HepG2 (cell line): ENCODE data around the gene GPHN. TPM values are rescaled to one million over a fixed set of nuclear protein-coding genes. Genes with fewer than 3 reads are reported as not detected.

Experiments used
- ATAC-seq: fragments of 200-7000 bp; cut with Tn5 transposase; 3 replicates; pipeline ENCODE4 v1.9.1; 2020; ENCODE audit warnings: mild to moderate bottlenecking, moderate library complexity
- BruUV-seq: library from RNA; stranded (reverse); fragments of 400-500 nt; replicated peaks from 2 replicates; lab custom pipeline; 2021; lab: Mats Ljungman, UMichigan
- CTCF ChIA-PET: fragments of 300-600 bp; formaldehyde crosslinking; extraction: SDS; loops from one replicate; lab custom pipeline; 2021; ENCODE audit warnings: low total read pairs, inconsistent platforms, low intra/inter-chr PET ratio; lab: Yijun Ruan, JAX
- POLR2A ChIA-PET: fragments of 350-600 bp; sonication (Branson Sonifier 250); formaldehyde crosslinking; loops from one replicate; lab custom pipeline; 2020; ENCODE audit warnings: antibody characterized with exemption, inconsistent platforms; lab: Yijun Ruan, JAX
- DNase-seq: peaks from one replicate; pipeline ENCODE4 v3.0.0-alpha.2; 2015; ENCODE audit warnings: low spot score
- FAIRE-seq: peaks from 3 replicates; lab custom pipeline; 2011; peaks lifted over from hg19 to GRCh38; lab: Jason Lieb, UNC
- H2AFZ ChIP-seq: one replicate; pipeline ENCODE4 v1.6.1; 2011; ENCODE audit warnings: low read length, inconsistent platforms
- H3K27ac ChIP-seq: fragments of 300-600 bp; 3 replicates; pipeline ENCODE4 v1.8.0; 2011; ENCODE audit warnings: mixed run types, mild to moderate bottlenecking, mixed read lengths, low read length, inconsistent platforms; ENCODE audit not compliant: insufficient read depth; ENCODE audit errors: extremely low read length
- H3K27me3 ChIP-seq, 2 experiments: fragments of 200-600 bp in 1 of 2; 2 replicates in 1 of 2; 3 replicates in 1 of 2; pipeline versions ENCODE4 v1.6.0 to v1.8.0; 2011; ENCODE audit warnings: low read length in 2 of 2, mild to moderate bottlenecking in 2 of 2, moderate library complexity in 2 of 2, inconsistent platforms in 1 of 2; ENCODE audit not compliant: insufficient read depth in 2 of 2, control insufficient read depth in 1 of 2
- H3K36me3 ChIP-seq, 2 experiments: fragments of 200-600 bp in 1 of 2; replicated peaks in 1 of 2; 2 replicates in 1 of 2; 3 replicates in 1 of 2; pipeline versions ENCODE4 v1.5.1 to v1.8.0; 2011; ENCODE audit warnings: low read length in 2 of 2, inconsistent platforms in 1 of 2; ENCODE audit not compliant: insufficient read depth in 2 of 2, control insufficient read depth in 1 of 2
- H3K4me1 ChIP-seq: 2 replicates; pipeline ENCODE4 v1.5.1; 2012; ENCODE audit warnings: low read length, inconsistent platforms; ENCODE audit not compliant: insufficient read depth
- H3K4me2 ChIP-seq: 2 replicates; pipeline ENCODE4 v1.6.0; 2011; ENCODE audit warnings: low read depth, low read length, inconsistent platforms
- H3K4me3 ChIP-seq, 3 experiments: fragments of 200-600 bp in 1 of 3; sonication (generic), shearing (Covaris generic) in 1 of 3; replicated peaks in 1 of 3; 2 replicates each; pipeline ENCODE4 v1.5.1; 2011 to 2016; ENCODE audit warnings: low read length in 3 of 3, inconsistent platforms in 2 of 3, low read depth in 2 of 3, mild to moderate bottlenecking in 2 of 3, control low read depth in 1 of 3, mixed read lengths in 1 of 3; ENCODE audit not compliant: insufficient read depth in 1 of 3
- H3K79me2 ChIP-seq: one replicate; pipeline ENCODE4 v1.6.1; 2011; ENCODE audit warnings: low read length, inconsistent platforms; ENCODE audit not compliant: insufficient read depth
- H3K9ac ChIP-seq: 2 replicates; pipeline ENCODE4 v1.6.0; 2011; ENCODE audit warnings: mild to moderate bottlenecking, low read depth, low read length, inconsistent platforms; ENCODE audit not compliant: insufficient read depth
- H3K9me3 ChIP-seq: 2 replicates; pipeline ENCODE4 v1.5.1; 2012; ENCODE audit warnings: mild to moderate bottlenecking, low read length
- H4K20me1 ChIP-seq: 2 replicates; pipeline ENCODE4 v1.6.0; 2011; ENCODE audit warnings: inconsistent platforms, mild to moderate bottlenecking, low read length, moderate library complexity; ENCODE audit not compliant: insufficient read depth
- ETS1 ChIP-seq: sonication (generic); formaldehyde crosslinking; IDR thresholded peaks from 2 replicates; pipeline ENCODE4 v1.4.0; 2020; ENCODE audit warnings: missing genetic modification reagents
- GATAD1 ChIP-seq: IDR thresholded peaks from 2 replicates; pipeline ENCODE4 v1.6.1; 2016; ENCODE audit warnings: missing genetic modification reagents, missing compliant biosample characterization
- KDM6A ChIP-seq: IDR thresholded peaks from 2 replicates; pipeline ENCODE4 v1.6.1; 2016; ENCODE audit warnings: low read depth
- KLF6 ChIP-seq: IDR thresholded peaks from 2 replicates; pipeline ENCODE4 v1.8.0; 2016; ENCODE audit warnings: missing biosample characterization, missing genetic modification reagents
- MLX ChIP-seq: IDR thresholded peaks from 2 replicates; pipeline ENCODE4 v1.6.1; 2016
- MXI1 ChIP-seq: IDR thresholded peaks from 3 replicates; pipeline ENCODE4 v1.6.1; 2012; ENCODE audit warnings: low read depth, low read length, inconsistent platforms, borderline replicate concordance
- NFYB ChIP-seq: sonication (generic); formaldehyde crosslinking; IDR thresholded peaks from 2 replicates; pipeline ENCODE4 v1.4.0; 2020; ENCODE audit warnings: missing genetic modification reagents
- PAWR ChIP-seq: sonication (generic); formaldehyde crosslinking; IDR thresholded peaks from 2 replicates; pipeline ENCODE4 v1.4.0; 2020; ENCODE audit warnings: missing genetic modification reagents, mild to moderate bottlenecking, borderline replicate concordance
- REPIN1 ChIP-seq: sonication (generic); formaldehyde crosslinking; IDR thresholded peaks from 2 replicates; pipeline ENCODE4 v1.8.0; 2022; ENCODE audit warnings: missing genetic modification reagents, low read depth, mild to moderate bottlenecking, borderline replicate concordance
- SMC3 ChIP-seq: IDR thresholded peaks from 2 replicates; pipeline ENCODE4 v1.6.1; 2011; ENCODE audit warnings: low read length, improper control_type of control experiment
- TCF12 ChIP-seq, 2 experiments: fragments of 450-650 bp in 1 of 2; sonication (generic) in 1 of 2; formaldehyde crosslinking in 1 of 2; IDR thresholded peaks; 2 replicates each; pipeline versions ENCODE4 v1.6.1 to v1.8.0; 2017 to 2022; ENCODE audit warnings: antibody characterized with exemption in 1 of 2, mild to moderate bottlenecking in 1 of 2, missing genetic modification reagents in 1 of 2, moderate library complexity in 1 of 2
- TSC22D2 ChIP-seq: sonication (generic); formaldehyde crosslinking; IDR thresholded peaks from 2 replicates; pipeline ENCODE4 v1.5.1; 2020; ENCODE audit warnings: missing genetic modification reagents, mild to moderate bottlenecking, borderline replicate concordance
- XRCC5 ChIP-seq: fragments of 200-400 bp; formaldehyde crosslinking; optimal IDR thresholded peaks from 2 replicates; pipeline ENCODE3; 2017; ENCODE audit warnings: mild to moderate bottlenecking, low read length
- ZBTB20 ChIP-seq: sonication (generic); formaldehyde crosslinking; IDR thresholded peaks from 2 replicates; pipeline ENCODE4 v1.8.1; 2023; ENCODE audit warnings: missing genetic modification reagents, low read depth, mild to moderate bottlenecking, borderline replicate concordance
- ZNF274 ChIP-seq: sonication (generic); formaldehyde crosslinking; IDR thresholded peaks from 2 replicates; pipeline ENCODE4 v1.5.1; 2020; ENCODE audit warnings: mild to moderate bottlenecking, missing genetic modification reagents
- ZNF333 ChIP-seq: sonication (generic); formaldehyde crosslinking; IDR thresholded peaks from 2 replicates; pipeline ENCODE4 v1.4.0; 2020; ENCODE audit warnings: mild to moderate bottlenecking, missing genetic modification reagents, borderline replicate concordance
- ZNF446 ChIP-seq: sonication (generic); formaldehyde crosslinking; IDR thresholded peaks from 2 replicates; pipeline ENCODE4 v1.5.0; 2020; ENCODE audit warnings: mild to moderate bottlenecking, missing genetic modification reagents
- ZNF614 ChIP-seq: IDR thresholded peaks from 2 replicates; pipeline ENCODE4 v1.6.1; 2018; ENCODE audit warnings: missing biosample characterization, missing genetic modification reagents, inconsistent platforms, borderline replicate concordance
- ZNF720 ChIP-seq: sonication (generic); formaldehyde crosslinking; IDR thresholded peaks from 2 replicates; pipeline ENCODE4 v1.4.0; 2020; ENCODE audit warnings: missing genetic modification reagents
- WGBS: methylation state at CpG from one replicate; pipeline ENCODE4 v1.1.6; 2017; ENCODE audit warnings: low lambda C conversion rate; 5-methylcytosine and 5-hydroxymethylcytosine counted together
- in situ Hi-C: cut with HindIII; loops from 2 replicates; pipeline ENCODE4 v1.10.0; 2017; ENCODE audit warnings: low pct_unique_long_range_greater_than_20kb; ENCODE audit not compliant: extremely low pct_ligation_motif_present
- intact Hi-C: fragments of 100-400 bp; cut with micrococcal nuclease; formaldehyde crosslinking; loops from one replicate; pipeline ENCODE4 v1.10.0; 2022; ENCODE audit not compliant: unreplicated experiment
- polyA plus RNA-seq, 8 experiments: library from polyadenylated mRNA; depleted of rRNA in 3 of 8; stranded (reverse) in 7 of 8; unstranded in 1 of 8; fragments of >200 nt; fragmentation: Illumina TruSeq in 4 of 8; extraction: Trizol in 4 of 8; gene quantifications; 2 replicates each; pipeline versions ENCODE4 v1.2.1 to v1.2.3, GENCODE V29; 2011 to 2016; ENCODE audit warnings: low read depth in 4 of 8, missing spikeins in 1 of 8, mixed read lengths in 1 of 8; ENCODE audit not compliant: insufficient read depth in 1 of 8
- total RNA-seq, 5 experiments: library from RNA; depleted of rRNA; stranded (reverse); fragments of >200 nt; fragmentation: Illumina TruSeq; extraction: Trizol; gene quantifications; 2 replicates each; pipeline ENCODE4 v1.2.3, GENCODE V29; 2016; ENCODE audit warnings: low read depth in 1 of 5
- TF ChIP-seq, protein P1 (sequence below), 2 experiments: sonication (generic) in 1 of 2; formaldehyde crosslinking in 1 of 2; IDR thresholded peaks; 2 replicates each; pipeline versions ENCODE4 v1.4.0 to v1.6.1; 2016 to 2020; ENCODE audit warnings: borderline replicate concordance in 1 of 2, low read depth in 1 of 2, mild to moderate bottlenecking in 1 of 2, missing genetic modification reagents in 1 of 2

The GPHN gene
- total and polyA plus RNA-seq, 2 of the 13 experiments (the other 11 are each of a cell fraction or from before 2014, with no cell fraction given) = 12.7 to 19.2 TPM

GRCh38 chr14:66508547-66508845, 549 bp downstream of the GPHN start:
- CTCF ChIA-PET = interaction anchor here (1.5 kb wide), 1 partner anchor 13 kb away, joined by 5 read pairs; no protein-coding TSS in a partner anchor
- intact Hi-C loops = no loop called here
- TF ChIP-seq ZNF446 (CRISPR knock-in tag) (no peak), ETS1 (CRISPR knock-in tag) (no peak), XRCC5 (no peak), PAWR (CRISPR knock-in tag) (no peak), ZBTB20 (CRISPR knock-in tag) (no peak), SMC3 (no peak), ZNF614 (no peak), REPIN1 (0 out of 2 replicates have a peak, but pooled peaks have one; percentile 2), ZNF274 (no peak), KLF6 (CRISPR knock-in tag) (no peak), ZNF720 (no peak), GATAD1 (no peak), TSC22D2 (CRISPR knock-in tag) (no peak), TCF12 (IDR thresholded peaks at IDR 0.05) (no peak), TCF12 (CRISPR knock-in tag; IDR thresholded peaks at IDR 0.05) (0 out of 2 replicates have a peak, but pooled peaks have one; percentile 46), MXI1 (no peak; the same call in 2 of the 3 replicates), NFYB (CRISPR knock-in tag) (no peak), KDM6A (CRISPR knock-in tag) (no peak), ZNF333 (no peak), MLX (CRISPR knock-in tag) (no peak)
- TF ChIP-seq, protein P1, sequence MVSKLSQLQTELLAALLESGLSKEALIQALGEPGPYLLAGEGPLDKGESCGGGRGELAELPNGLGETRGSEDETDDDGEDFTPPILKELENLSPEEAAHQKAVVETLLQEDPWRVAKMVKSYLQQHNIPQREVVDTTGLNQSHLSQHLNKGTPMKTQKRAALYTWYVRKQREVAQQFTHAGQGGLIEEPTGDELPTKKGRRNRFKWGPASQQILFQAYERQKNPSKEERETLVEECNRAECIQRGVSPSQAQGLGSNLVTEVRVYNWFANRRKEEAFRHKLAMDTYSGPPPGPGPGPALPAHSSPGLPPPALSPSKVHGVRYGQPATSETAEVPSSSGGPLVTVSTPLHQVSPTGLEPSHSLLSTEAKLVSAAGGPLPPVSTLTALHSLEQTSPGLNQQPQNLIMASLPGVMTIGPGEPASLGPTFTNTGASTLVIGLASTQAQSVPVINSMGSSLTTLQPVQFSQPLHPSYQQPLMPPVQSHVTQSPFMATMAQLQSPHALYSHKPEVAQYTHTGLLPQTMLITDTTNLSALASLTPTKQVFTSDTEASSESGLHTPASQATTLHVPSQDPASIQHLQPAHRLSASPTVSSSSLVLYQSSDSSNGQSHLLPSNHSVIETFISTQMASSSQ (IDR thresholded peaks at IDR 0.05; ENCODE audit: low read depth) = no peak
- TF ChIP-seq, protein P1 (CRISPR knock-in tag; IDR thresholded peaks at IDR 0.05; ENCODE audit: borderline replicate concordance) = no peak

More at GRCh38 chr14:66508547-66508845, 549 bp downstream of the GPHN start:
- BruUV-seq = no TSS peak
- H4K20me1 ChIP-seq = peaks cover 21% of the 10 kb centered on the region; the same call in 1 of the 2 replicates
- H3K4me1 ChIP-seq = peaks cover 35% of the 10 kb centered on the region
- no peaks in the 10 kb centered on the region for H3K9me3 ChIP-seq
- H3K27me3 ChIP-seq = no peaks in the 10 kb centered on the region; a peak in 1 of 5 replicates
- WGBS = no CpG with 5 or more reads among the region's 19 CpGs
- peak overlapping the region; percentile 79 for H3K9ac ChIP-seq
- no peak for ATAC-seq
- peak overlapping the region; percentile 89 for H3K4me2 ChIP-seq
- POLR2A ChIA-PET = interaction anchor here (1.0 to 2.1 kb wide), 6 partner anchors 11 to 1406 kb away, joined by 3 to 18 read pairs (median 4); partner anchors contain the start of gene MAX
- no peak for FAIRE-seq
- H3K4me3 ChIP-seq = peak overlapping the region; percentile 95 to 100 (median 99)
- no peak for DNase-seq
- no peak overlapping the region for H2AFZ ChIP-seq
- no peaks in the 10 kb centered on the region for H3K36me3 ChIP-seq
- H3K27ac ChIP-seq = peak overlapping the region; percentile 94
- H3K79me2 ChIP-seq = peaks cover 51% of the 10 kb centered on the region
- in situ Hi-C loops = no loop called here
